Thyroid gland (tissue), 4 donors: ENCODE measurements around the gene MINAR1. TPM values are rescaled to one million over a fixed set of nuclear protein-coding genes. Genes with fewer than 3 reads are reported as not detected.

Experiments used
- DNase-seq, 2 donors: peaks; one replicate each; pipeline ENCODE4 v3.0.0-alpha.2; 2019
- H3K27ac ChIP-seq, 3 donors: fragments of 200-600 bp; sonication (generic); 1 replicate in 2 of 3; 2 replicates in 1 of 3; pipeline ENCODE4 v1.5.1; 2016 to 2019; ENCODE audit warnings: mild to moderate bottlenecking in 1 of 3, moderate library complexity in 1 of 3
- H3K27me3 ChIP-seq: fragments of 200-600 bp; sonication (generic); one replicate; pipeline ENCODE4 v1.5.1; 2019
- H3K36me3 ChIP-seq, 2 donors: fragments of 200-600 bp; sonication (generic); one replicate each; pipeline ENCODE4 v1.5.1; 2016 to 2019
- H3K4me1 ChIP-seq, 2 donors: fragments of 200-600 bp; sonication (generic); one replicate each; pipeline ENCODE4 v1.5.1; 2017 to 2019
- H3K4me3 ChIP-seq, 3 donors: fragments of 200-600 bp; sonication (generic); replicated peaks in 1 of 3; 1 replicate in 2 of 3; 2 replicates in 1 of 3; pipeline ENCODE4 v1.5.1; 2016; ENCODE audit warnings: mild to moderate bottlenecking in 1 of 3
- H3K9me3 ChIP-seq: fragments of 200-600 bp; sonication (generic); one replicate; pipeline ENCODE4 v1.5.1; 2017
- POLR2A ChIP-seq, 2 donors: fragments of 450-650 bp; IDR thresholded peaks; one replicate each; pipeline ENCODE4 v1.6.1; 2017; ENCODE audit warnings: antibody characterized with exemption in 2 of 2, mild to moderate bottlenecking in 2 of 2, moderate library complexity in 1 of 2
- WGBS, 2 donors: methylation state at CpG; one replicate each; pipeline ENCODE4 v1.1.5; 2017; 5-methylcytosine and 5-hydroxymethylcytosine counted together
- intact Hi-C: fragments of 100-400 bp; cut with DNase I; formaldehyde crosslinking; loops from one replicate; pipeline ENCODE4 v1.15.1; 2023
- total RNA-seq, 4 donors: library from RNA; depleted of rRNA; stranded (reverse); fragments of >200 nt; gene quantifications; one replicate each; pipeline ENCODE4 v1.2.3, GENCODE V29; 2016
- TF ChIP-seq, protein P1 (sequence below), 6 experiments: fragments of 200-600 bp in 3 of 6; fragments of 450-650 bp in 3 of 6; sonication (generic) in 3 of 6; IDR thresholded peaks; one replicate each; pipeline ENCODE4 v1.5.1; 2016 to 2019; ENCODE audit warnings: antibody characterized with exemption in 6 of 6, mild to moderate bottlenecking in 2 of 6, inconsistent platforms in 1 of 6, moderate library complexity in 1 of 6

The MINAR1 gene
- total RNA-seq, 4 donors from 2014 or later: 0.67 to 1.3 (median 1.1) TPM

DNA sequence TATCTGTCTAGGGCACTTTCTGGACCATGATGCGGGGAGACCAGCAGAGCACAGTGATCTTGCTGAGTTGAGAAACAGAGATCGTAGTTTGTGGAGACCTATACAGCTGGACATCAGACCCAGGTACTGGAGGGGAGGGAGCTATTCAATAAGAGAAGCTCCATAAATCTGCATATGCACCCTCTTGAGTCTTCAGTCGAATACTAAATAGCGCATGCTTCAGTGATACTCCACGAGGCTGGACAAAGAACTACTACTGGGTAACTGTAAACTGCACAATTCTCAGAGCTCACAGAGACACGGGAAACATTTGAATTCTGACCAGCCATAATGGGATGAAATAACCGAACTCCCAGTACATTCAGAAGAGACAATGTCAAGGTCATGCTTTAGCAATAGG is 49.7 kb downstream of the MINAR1 start:
- Histone ChIP-seq H3K4me1 (no peaks in the 10 kb centered on the region), H3K36me3 (no peaks in the 10 kb centered on the region), H3K27me3 (no peaks in the 10 kb centered on the region), H3K4me3 (no peak overlapping the region), H3K27ac (no peak overlapping the region), H3K9me3 (no peaks in the 10 kb centered on the region)
- TF ChIP-seq, protein P1, sequence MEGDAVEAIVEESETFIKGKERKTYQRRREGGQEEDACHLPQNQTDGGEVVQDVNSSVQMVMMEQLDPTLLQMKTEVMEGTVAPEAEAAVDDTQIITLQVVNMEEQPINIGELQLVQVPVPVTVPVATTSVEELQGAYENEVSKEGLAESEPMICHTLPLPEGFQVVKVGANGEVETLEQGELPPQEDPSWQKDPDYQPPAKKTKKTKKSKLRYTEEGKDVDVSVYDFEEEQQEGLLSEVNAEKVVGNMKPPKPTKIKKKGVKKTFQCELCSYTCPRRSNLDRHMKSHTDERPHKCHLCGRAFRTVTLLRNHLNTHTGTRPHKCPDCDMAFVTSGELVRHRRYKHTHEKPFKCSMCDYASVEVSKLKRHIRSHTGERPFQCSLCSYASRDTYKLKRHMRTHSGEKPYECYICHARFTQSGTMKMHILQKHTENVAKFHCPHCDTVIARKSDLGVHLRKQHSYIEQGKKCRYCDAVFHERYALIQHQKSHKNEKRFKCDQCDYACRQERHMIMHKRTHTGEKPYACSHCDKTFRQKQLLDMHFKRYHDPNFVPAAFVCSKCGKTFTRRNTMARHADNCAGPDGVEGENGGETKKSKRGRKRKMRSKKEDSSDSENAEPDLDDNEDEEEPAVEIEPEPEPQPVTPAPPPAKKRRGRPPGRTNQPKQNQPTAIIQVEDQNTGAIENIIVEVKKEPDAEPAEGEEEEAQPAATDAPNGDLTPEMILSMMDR (IDR thresholded peaks at IDR 0.05): no peak
- no peak for TF ChIP-seq POLR2A (IDR thresholded peaks at IDR 0.05)
- 85 to 88% methylated on average over 7 of the region's 7 CpGs for WGBS, 2 donors
- intact Hi-C loops: no loop called here
- no peak for DNase-seq

Other genes starting within 250 kb of the MINAR1 start
- under 1 TPM in 1 of 4 donors, not detected in 3; 0.13 TPM for gene ANKRD34C, start 149.6 kb upstream of the MINAR1 start, total RNA-seq
- 100 to 1,000 TPM; 156 to 235 (median 190) TPM for gene TMED3, start 121.2 kb upstream of the MINAR1 start, total RNA-seq